Peyer's patch (tissue), 4 donors: Measurements from ENCODE around the gene DGCR8. TPM values are rescaled to one million over a fixed set of nuclear protein-coding genes. Genes with fewer than 3 reads are reported as not detected.

Experiments
- DNase-seq, 3 donors: peaks; one replicate each; pipeline ENCODE4 v3.0.0-alpha.2; 2017 to 2019
- H3K27ac ChIP-seq, 4 donors: fragments of 200-600 bp; sonication (generic); one replicate each; pipeline ENCODE4 v1.5.1; 2016 to 2019
- H3K27me3 ChIP-seq, 2 donors: fragments of 200-600 bp; sonication (generic); one replicate each; pipeline ENCODE4 v1.5.1; 2019
- H3K36me3 ChIP-seq, 3 donors: fragments of 200-600 bp; sonication (generic); one replicate each; pipeline ENCODE4 v1.5.1; 2016 to 2019
- H3K4me1 ChIP-seq, 4 donors: fragments of 200-600 bp; sonication (generic); one replicate each; pipeline ENCODE4 v1.5.1; 2016 to 2019
- H3K4me3 ChIP-seq, 4 donors: fragments of 200-600 bp; sonication (generic); 1 replicate in 3 of 4; 2 replicates in 1 of 4; pipeline ENCODE4 v1.5.1; 2016 to 2019; ENCODE audit warnings: mild to moderate bottlenecking in 1 of 4
- H3K9me3 ChIP-seq, 4 donors: fragments of 200-600 bp; sonication (generic); one replicate each; pipeline ENCODE4 v1.5.1; 2016 to 2019; ENCODE audit warnings: mild to moderate bottlenecking in 1 of 4
- CTCF ChIP-seq, 6 experiments: fragments of 450-650 bp in 4 of 6; fragments of 200-600 bp in 2 of 6; sonication (generic) in 1 of 6; IDR thresholded peaks; one replicate each; pipeline ENCODE4 v1.5.1; 2017 to 2019; ENCODE audit warnings: antibody characterized with exemption in 6 of 6, mild to moderate bottlenecking in 3 of 6, moderate library complexity in 1 of 6
- POLR2A ChIP-seq, 2 donors: fragments of 450-650 bp; IDR thresholded peaks; one replicate each; pipeline ENCODE4 v1.5.1; 2017; ENCODE audit warnings: antibody characterized with exemption in 2 of 2, mild to moderate bottlenecking in 2 of 2, moderate library complexity in 2 of 2
- total RNA-seq, 4 donors: library from RNA; depleted of rRNA; stranded (reverse); fragments of >200 nt; gene quantifications; one replicate each; pipeline ENCODE4 v1.1.0, GENCODE V29; 2016

The DGCR8 gene
- total RNA-seq, 4 donors from 2014 or later, result 40.6 to 138 (median 64.9) TPM

GRCh38 chr22:20111045-20111688 lies 31.1 kb downstream of the DGCR8 start:
- Histone ChIP-seq H3K4me3 (no peak overlapping the region), H3K27me3 (no peaks in the 10 kb centered on the region), H3K27ac (peak overlapping the region in 1 of 4 donors; percentile 62), H3K4me1 (peaks cover 2 to 13% (median 9%) of the 10 kb centered on the region in 4 donors), H3K36me3 (peaks cover 0 to 93% (median 0%) of the 10 kb centered on the region in 3 donors), H3K9me3 (no peaks in the 10 kb centered on the region)
- peak in 1 of 3 donors; percentile 32 for DNase-seq
- TF ChIP-seq POLR2A (IDR thresholded peaks at IDR 0.05) (no peak), CTCF (IDR thresholded peaks at IDR 0.05) (peak in 4 of 6 experiments; percentile 8 to 32 (median 22))

GRCh38 chr22:20111689-20112622 lies 31.9 kb downstream of the DGCR8 start:
- Histone ChIP-seq H3K27ac (peak overlapping the region in 1 of 4 donors; percentile 62), H3K27me3 (no peaks in the 10 kb centered on the region), H3K36me3 (peaks cover 0 to 85% (median 0%) of the 10 kb centered on the region in 3 donors), H3K9me3 (no peaks in the 10 kb centered on the region), H3K4me1 (peaks cover 4 to 17% (median 13%) of the 10 kb centered on the region in 4 donors), H3K4me3 (no peak overlapping the region)
- no peak for TF ChIP-seq POLR2A (IDR thresholded peaks at IDR 0.05)
- TF ChIP-seq CTCF (IDR thresholded peaks at IDR 0.05), result no peak
- DNase-seq, result no peak

- Histone ChIP-seq H3K4me3 (no peak overlapping the region), H3K9me3 (no peaks in the 10 kb centered on the region), H3K27me3 (no peaks in the 10 kb centered on the region), H3K27ac (peak overlapping the region in 1 of 4 donors; percentile 62), H3K36me3 (peaks cover 0 to 76% (median 0%) of the 10 kb centered on the region in 3 donors), H3K4me1 (peaks cover 4 to 17% (median 13%) of the 10 kb centered on the region in 4 donors)
- no peak for DNase-seq
- TF ChIP-seq POLR2A (IDR thresholded peaks at IDR 0.05), result no peak
- no peak for TF ChIP-seq CTCF (IDR thresholded peaks at IDR 0.05)
Measured at GRCh38 chr22:20112623-20113511, 32.8 kb downstream of the DGCR8 start.

GRCh38 chr22:20113551-20114310 lies 33.7 kb downstream of the DGCR8 start:
- H3K27me3 ChIP-seq, result no peaks in the 10 kb centered on the region
- H3K4me1 ChIP-seq, result peaks cover 4 to 25% (median 16%) of the 10 kb centered on the region in 4 donors
- H3K9me3 ChIP-seq, result no peaks in the 10 kb centered on the region
- peaks cover 0 to 67% (median 0%) of the 10 kb centered on the region in 3 donors for H3K36me3 ChIP-seq
- H3K4me3 ChIP-seq, result no peak overlapping the region
- no peak for DNase-seq
- TF ChIP-seq CTCF (IDR thresholded peaks at IDR 0.05) (no peak), POLR2A (IDR thresholded peaks at IDR 0.05) (no peak)
- no peak overlapping the region for H3K27ac ChIP-seq
